EL (cell line): Measurements from ENCODE around the gene MORC2.
A peak's percentile ranks its signal among the peaks of the same experiment; 100 is the strongest.

Experiments used
- DNase-seq: peaks from one replicate; pipeline ENCODE4 v3.0.0-alpha.2; 2016

MORC2 gene

DNA sequence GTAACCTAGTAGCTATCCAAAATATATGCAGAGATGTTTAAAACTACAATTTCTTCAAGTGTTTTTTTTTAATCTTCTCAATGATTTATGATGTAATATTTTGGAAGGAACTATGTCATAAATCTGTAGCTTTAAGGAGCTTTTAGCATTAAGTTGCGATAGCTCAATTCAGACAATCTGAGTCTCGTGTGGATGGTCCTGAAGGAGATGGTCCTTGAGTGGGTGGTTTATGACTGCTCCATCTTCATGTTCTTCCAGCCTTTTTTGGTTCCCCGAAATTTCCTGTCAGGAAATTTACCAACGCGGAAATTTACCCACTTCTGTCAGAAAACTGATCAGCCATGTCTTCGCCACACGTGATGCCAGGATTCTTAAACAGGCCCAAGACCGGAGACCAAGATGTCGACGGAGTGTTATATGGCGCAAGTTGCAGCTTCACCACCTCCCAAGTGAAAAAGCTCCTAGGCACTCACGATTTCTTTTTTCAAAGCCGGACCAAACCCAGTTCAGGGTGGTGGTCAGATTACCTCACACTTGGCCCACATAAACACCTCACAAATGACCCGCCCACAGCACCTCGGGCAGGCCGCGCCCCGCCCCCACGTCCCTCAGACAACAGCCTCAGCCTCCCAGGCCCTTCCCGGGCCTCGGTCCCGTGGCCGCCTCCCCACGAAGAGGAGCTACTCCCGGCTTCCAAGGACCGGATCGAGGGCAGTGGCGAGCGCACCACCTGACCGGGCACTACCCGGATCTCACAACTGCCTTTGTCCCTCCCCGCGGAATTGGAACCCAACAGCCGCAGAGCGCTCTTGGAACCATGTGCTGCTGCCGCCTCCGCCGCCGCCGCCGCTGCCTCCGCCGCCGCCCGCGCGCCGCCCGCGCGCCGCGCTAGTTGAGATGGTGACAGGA lies at the start of gene MORC2:
TSS of gene MORC2 (minus strand) at position 760 of the 909 bp plus-strand sequence. CDS start 885 bp downstream, outside the sequence.
- DNase-seq: no peak

DNA sequence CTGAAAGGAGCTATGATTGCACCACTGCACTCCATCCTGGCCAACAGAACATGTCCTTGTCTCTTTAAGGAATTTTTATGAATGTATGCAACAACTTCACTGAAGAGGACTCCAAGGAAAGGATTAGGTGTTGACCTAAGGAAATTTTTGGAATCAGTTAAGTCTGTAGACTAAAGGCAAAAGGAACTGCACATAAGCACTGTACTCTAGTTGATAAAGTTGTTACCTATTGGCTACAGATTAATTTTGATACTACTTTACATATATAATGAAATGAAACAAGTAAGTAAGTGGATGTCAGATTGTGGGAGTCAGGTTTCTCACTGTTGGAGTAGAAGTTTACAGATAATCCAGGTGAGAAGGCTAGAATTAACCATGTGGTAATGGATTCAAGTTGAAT lies 37.0 kb upstream of the MORC2 start:
- DNase-seq: no peak

DNA sequence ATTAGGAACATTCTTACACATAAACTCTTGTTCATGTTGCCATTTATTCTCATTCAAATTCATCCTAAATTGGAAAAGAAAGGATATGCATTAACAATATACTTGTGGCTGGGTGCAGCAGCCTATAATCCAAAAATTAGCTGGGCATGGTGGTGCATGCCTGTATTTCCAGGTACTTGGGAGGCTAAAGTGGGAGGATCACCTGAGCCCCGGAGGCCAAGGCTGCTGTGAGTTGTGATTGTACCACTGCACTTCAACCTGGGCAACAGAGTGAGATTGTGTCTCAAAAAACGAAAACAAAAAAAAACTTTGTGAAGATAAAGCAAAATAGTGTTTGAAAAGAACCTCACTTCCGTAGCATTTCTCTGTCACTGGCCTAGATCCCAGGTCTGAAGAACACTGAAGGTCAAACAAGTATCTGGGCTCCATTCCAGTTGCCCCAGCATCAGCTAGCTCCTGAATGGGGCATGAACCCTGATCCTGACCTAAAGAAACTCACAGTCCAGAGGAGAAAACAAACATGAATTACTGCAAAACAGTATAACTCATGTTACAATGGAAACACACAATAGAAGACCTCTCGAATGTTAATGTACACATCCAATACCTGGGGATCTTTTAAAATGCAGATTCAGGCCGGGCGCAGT lies 32.7 kb upstream of the MORC2 start:
- DNase-seq: no peak

GRCh38 chr22:30998329-30998728 lies 29.8 kb upstream of the MORC2 start:
- DNase-seq: no peak

- no peak for DNase-seq
These were observed 27.9 kb upstream of the MORC2 start for GRCh38 chr22:30996462-30996861.

GRCh38 chr22:30994960-30995359 lies 26.4 kb upstream of the MORC2 start:
- no peak for DNase-seq

DNA sequence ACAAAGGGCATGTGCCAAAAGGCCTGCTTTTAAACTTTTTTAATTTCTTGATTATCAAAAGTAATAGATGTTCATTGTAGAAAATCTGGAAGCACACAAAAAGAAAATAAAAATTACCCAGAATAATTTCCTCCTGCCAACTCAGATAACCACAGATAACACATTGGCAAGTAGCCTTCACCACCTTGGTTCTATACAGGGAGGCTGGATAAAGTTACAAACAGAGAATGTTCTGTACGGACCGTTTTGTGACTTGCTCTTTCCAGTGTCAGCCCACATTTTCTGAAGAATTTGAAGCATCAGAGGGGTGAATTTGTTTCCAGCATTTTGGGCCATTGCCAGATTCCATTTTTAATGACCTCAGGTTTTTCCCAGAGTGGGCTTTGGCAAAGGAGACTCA lies 24.0 kb upstream of the MORC2 start:
- DNase-seq: no peak

- no peak for DNase-seq
These were observed 22.1 kb upstream of the MORC2 start for GRCh38 chr22:30990690-30991089.

DNA sequence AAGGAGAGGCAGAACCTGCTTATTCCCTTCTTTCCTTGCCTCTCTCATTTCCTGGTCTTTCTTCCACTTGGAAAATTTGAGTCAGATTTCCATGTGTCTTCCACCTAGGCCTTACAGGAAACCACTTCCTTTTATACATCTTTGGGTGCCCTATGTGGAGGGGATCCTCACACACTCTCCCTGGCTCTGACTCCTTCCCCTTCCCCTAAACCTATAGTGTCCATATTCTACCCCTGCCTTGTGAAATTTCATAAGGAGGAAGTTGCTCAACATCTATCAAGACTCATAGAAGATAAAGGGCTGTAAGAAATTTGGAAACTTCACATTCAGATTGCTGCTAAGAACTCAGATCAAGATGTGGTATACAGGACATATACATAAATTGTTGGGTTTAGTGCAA lies 20.9 kb upstream of the MORC2 start:
- no peak for DNase-seq

- no peak for DNase-seq
These were observed 17.1 kb upstream of the MORC2 start for GRCh38 chr22:30985561-30986208.

DNA sequence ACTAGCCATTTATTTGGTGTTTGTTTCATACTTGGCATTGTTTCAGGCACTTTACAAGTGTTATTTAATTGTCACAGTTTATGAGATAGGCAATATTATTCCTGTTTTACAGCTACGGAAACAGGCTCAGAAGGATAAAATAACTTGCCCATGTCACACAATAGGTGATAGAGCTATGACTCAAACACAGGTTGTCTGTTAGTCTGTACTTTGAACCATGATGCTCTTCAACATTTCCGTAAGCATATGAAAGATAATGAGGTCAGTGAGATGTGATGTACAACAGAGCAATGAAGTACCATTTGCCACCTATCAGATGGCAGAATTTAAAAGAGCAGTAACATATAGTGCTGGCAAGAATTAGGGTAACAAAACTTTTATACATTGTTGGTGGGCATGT lies 15.7 kb upstream of the MORC2 start:
- no peak for DNase-seq

DNA sequence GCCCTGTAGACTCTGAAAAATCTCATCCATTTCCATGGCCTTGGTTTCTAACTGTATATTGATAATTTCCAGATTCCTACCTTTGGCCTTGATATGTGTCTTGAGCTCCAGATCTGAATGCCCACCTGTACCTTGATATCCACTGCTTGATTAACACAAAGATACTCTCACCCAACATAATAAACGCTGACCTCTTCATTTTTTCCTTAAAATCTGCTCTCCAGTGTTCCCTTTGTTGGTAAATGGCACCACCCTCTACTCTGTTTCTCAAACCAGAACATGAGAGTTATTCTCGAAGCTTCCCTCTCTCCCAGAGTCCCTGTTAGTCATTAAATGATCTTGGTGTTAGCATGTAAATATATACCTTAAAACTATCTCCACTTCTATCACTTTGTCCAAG lies 13.9 kb upstream of the MORC2 start:
- DNase-seq: no peak

DNA sequence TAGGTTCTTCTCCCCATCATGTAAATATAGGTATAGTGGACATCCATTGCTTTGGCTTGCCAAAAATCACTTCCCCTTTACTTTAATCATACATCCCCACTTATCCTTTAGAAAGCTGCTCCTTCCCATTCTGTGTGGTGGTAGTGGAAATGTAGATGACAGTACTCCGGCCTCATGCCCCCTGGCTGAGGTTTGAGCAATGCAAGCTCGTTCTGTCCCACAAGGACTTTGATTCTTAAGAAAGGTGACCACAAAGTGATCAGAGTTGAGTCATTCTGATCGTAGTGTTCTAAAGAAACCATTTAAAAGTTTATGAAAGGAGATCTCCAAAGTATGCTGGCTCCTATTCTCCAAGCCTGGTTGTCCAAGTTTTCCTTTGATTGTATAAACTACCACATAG lies 11.4 kb upstream of the MORC2 start:
- DNase-seq: no peak

DNA sequence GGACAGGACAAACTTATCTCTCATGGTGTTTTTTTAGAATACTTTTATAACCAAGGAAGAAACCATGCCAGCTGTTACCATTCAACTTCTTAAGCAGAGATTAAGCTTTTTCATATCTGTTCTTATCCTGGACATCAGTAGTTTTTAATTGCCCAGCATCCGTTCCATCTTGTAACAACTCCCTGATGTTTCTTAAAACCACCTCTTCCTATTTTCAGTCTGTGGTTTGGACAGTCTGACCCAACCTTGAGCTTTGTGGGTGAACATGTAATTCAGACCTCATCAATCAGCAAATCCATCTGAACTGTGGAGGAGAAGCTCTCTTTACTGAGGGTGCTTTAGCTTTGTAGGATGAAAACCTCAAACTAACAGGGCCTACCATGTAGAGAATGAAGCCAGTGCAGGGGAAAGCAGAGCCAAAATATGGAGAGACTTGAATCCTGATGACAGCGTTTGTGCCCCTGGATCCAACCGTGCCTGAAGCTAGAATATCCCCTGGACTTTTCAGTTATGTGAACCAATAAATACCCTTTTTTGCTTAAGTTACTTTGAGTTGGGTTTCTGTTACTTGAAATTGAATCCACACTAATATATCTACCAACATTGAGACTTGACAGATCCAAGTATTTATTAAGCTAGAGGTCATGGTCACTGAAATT lies 9.9 kb upstream of the MORC2 start:
- no peak for DNase-seq

DNA sequence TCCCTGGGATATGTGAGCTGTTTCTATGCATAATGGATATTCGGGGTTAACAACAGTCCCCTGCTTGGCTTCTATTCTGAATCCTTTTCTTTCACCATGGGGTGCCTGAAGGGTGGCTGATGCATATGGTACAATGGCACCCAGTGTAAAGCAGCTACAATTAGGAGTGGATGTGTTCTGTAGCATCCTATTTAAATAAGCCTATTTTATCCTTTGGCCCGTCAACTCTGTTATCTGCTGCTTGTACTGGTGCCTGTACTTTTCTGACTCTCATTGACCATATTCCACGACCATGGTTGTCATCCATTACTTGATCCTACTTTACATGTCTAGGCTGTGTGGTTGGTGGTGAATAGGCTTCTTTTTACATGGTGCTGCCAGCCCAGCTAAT lies 1.8 kb upstream of the MORC2 start:
- DNase-seq: peak; percentile 9

GRCh38 chr22:30969532-30970355 lies 1.2 kb upstream of the MORC2 start:
- DNase-seq: peak; percentile 49

- peak; percentile 99 for DNase-seq
These were observed 454 bp upstream of the MORC2 start, which contains the start of gene TUG1 for GRCh38 chr22:30968924-30969531. Gene TUG1 (plus strand): TSS chr22:30969265.

DNA sequence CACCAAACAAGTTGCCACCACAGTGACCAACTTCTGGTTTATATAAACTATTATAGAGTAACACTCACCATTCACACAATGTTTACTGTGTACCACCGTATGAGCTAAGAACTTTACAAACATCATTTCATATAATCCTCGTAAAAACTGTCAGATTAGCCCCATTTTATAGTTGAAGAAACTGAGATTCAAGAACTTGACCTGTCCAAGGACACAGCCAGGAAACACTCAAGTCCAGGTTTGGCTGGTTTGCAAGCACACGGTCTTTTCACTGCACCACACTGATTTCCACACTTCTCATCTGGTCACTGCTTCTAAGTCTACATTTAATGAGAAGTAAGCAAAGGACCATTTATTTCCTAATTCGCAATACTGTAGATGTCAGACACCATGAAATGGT lies 3.7 kb downstream of the MORC2 start:
- DNase-seq: no peak

GRCh38 chr22:30955153-30955552 lies 13.4 kb downstream of the MORC2 start:
- DNase-seq: no peak

GRCh38 chr22:30953206-30953605 lies 15.4 kb downstream of the MORC2 start:
- no peak for DNase-seq

- DNase-seq: no peak
These were observed 18.5 kb downstream of the MORC2 start for GRCh38 chr22:30949934-30950660.
